K562 (cell line): ENCODE measurements around the gene RXRA. TPM values are rescaled to one million over a fixed set of nuclear protein-coding genes. Genes with fewer than 3 reads are reported as not detected.
A peak's percentile ranks its signal among the peaks of the same experiment; 100 is the strongest.

ENCODE experiments used
- ATAC-seq: fragments of 200-7000 bp; cut with Tn5 transposase; 3 replicates; pipeline ENCODE4 v1.9.1; 2020; ENCODE audit warnings: moderate library complexity
- BruUV-seq: library from RNA; stranded (reverse); fragments of 400-500 nt; replicated peaks from 2 replicates; lab custom pipeline; 2021; lab: Mats Ljungman, UMichigan
- CTCF ChIA-PET: fragments of 300-600 bp; formaldehyde crosslinking; extraction: SDS; loops from one replicate; lab custom pipeline; 2021; ENCODE audit warnings: low intra/inter-chr PET ratio; lab: Yijun Ruan, JAX
- POLR2A ChIA-PET: fragments of 300-600, 350-650 bp; sonication (Branson Sonifier 250); formaldehyde crosslinking; extraction: SDS; loops from one replicate; lab custom pipeline; 2021; ENCODE audit warnings: antibody characterized with exemption, inconsistent platforms; lab: Yijun Ruan, JAX
- DNase-seq, 4 experiments: peaks; one replicate each; pipeline versions ENCODE4 v3.0.0 to v3.0.0-alpha.2; 2011 to 2018; ENCODE audit warnings: low spot score in 3 of 4, mixed read lengths in 3 of 4; ENCODE audit errors: extremely low read depth in 1 of 4
- FAIRE-seq: peaks from 2 replicates; lab custom pipeline; 2011; peaks lifted over from hg19 to GRCh38; lab: Jason Lieb, UNC
- H2AFZ ChIP-seq: 2 replicates; pipeline ENCODE4 v1.6.0; 2011; ENCODE audit warnings: low read depth, low read length, control low read depth, inconsistent platforms
- H3K27ac ChIP-seq: fragments of 200-600 bp; 3 replicates; pipeline ENCODE4 v1.8.0; 2011; ENCODE audit warnings: low read depth, mild to moderate bottlenecking, control low read depth, inconsistent platforms, low read length, moderate library complexity, mixed read lengths; ENCODE audit errors: extremely low read depth
- H3K27me3 ChIP-seq, 2 experiments: fragments of 300-600 bp in 1 of 2; 2 replicates in 1 of 2; 3 replicates in 1 of 2; pipeline versions ENCODE4 v1.6.0 to v1.8.0; 2011; ENCODE audit warnings: inconsistent platforms in 2 of 2, low read length in 2 of 2, mild to moderate bottlenecking in 1 of 2, mixed read lengths in 1 of 2, moderate library complexity in 1 of 2; ENCODE audit not compliant: control insufficient read depth in 2 of 2, insufficient read depth in 2 of 2
- H3K36me3 ChIP-seq: fragments of 300-600 bp; 3 replicates; pipeline ENCODE4 v1.8.0; 2011; ENCODE audit warnings: mild to moderate bottlenecking, low read length, inconsistent platforms; ENCODE audit not compliant: control insufficient read depth, insufficient read depth
- H3K4me1 ChIP-seq, 2 experiments: fragments of 200-600 bp in 1 of 2; replicated peaks in 1 of 2; 2 replicates in 1 of 2; 3 replicates in 1 of 2; pipeline versions ENCODE4 v1.5.1 to v1.8.0; 2011; ENCODE audit warnings: inconsistent platforms in 2 of 2, low read length in 2 of 2, mild to moderate bottlenecking in 1 of 2, mixed read lengths in 1 of 2, moderate library complexity in 1 of 2; ENCODE audit not compliant: control insufficient read depth in 2 of 2, insufficient read depth in 2 of 2
- H3K4me2 ChIP-seq: 2 replicates; pipeline ENCODE4 v1.6.1; 2011; ENCODE audit warnings: low read length, control low read depth, inconsistent platforms, mixed read lengths; ENCODE audit not compliant: insufficient read depth
- H3K4me3 ChIP-seq: fragments of 200-600 bp; sonication (generic), shearing (Covaris generic); 2 replicates; pipeline ENCODE4 v1.5.1; 2016; ENCODE audit warnings: control low read depth, inconsistent platforms
- H3K79me2 ChIP-seq: fragments of 200-600 bp; 3 replicates; pipeline ENCODE4 v1.8.0; 2011; ENCODE audit warnings: low read length, inconsistent platforms; ENCODE audit not compliant: control insufficient read depth, insufficient read depth
- H3K9ac ChIP-seq, 2 experiments: 2 replicates each; pipeline versions ENCODE4 v1.6.0 to v1.6.1; 2011; ENCODE audit warnings: low read depth in 2 of 2, low read length in 2 of 2, control low read depth in 1 of 2, inconsistent platforms in 1 of 2, mild to moderate bottlenecking in 1 of 2, mixed read lengths in 1 of 2; ENCODE audit not compliant: insufficient read depth in 1 of 2
- H3K9me1 ChIP-seq: one replicate; pipeline ENCODE4 v1.6.0; 2011; ENCODE audit warnings: inconsistent platforms, mild to moderate bottlenecking, low read length, moderate library complexity; ENCODE audit not compliant: control insufficient read depth, insufficient read depth
- H3K9me3 ChIP-seq: replicated peaks from 2 replicates; pipeline ENCODE4 v1.5.1; 2011; ENCODE audit warnings: low read depth, low read length, inconsistent platforms; ENCODE audit not compliant: control insufficient read depth, insufficient read depth
- H4K20me1 ChIP-seq: replicated peaks from 2 replicates; pipeline ENCODE4 v1.6.1; 2011; ENCODE audit warnings: low read length, inconsistent platforms, mixed read lengths; ENCODE audit not compliant: control insufficient read depth, insufficient read depth
- ARID2 ChIP-seq: fragments of 450-650 bp; IDR thresholded peaks from 2 replicates; pipeline ENCODE4 v1.6.1; 2017; ENCODE audit warnings: antibody characterized with exemption, mild to moderate bottlenecking
- CBFA2T3 ChIP-seq: fragments of 450-650 bp; IDR thresholded peaks from 2 replicates; pipeline ENCODE4 v1.6.1; 2017
- CREM ChIP-seq: IDR thresholded peaks from 2 replicates; pipeline ENCODE4 v1.6.1; 2014; ENCODE audit warnings: antibody characterized with exemption, low read depth
- FOXO4 ChIP-seq: fragments of 450-650 bp; formaldehyde crosslinking; IDR thresholded peaks from 2 replicates; pipeline ENCODE4 v1.4.0; 2020; ENCODE audit warnings: mild to moderate bottlenecking, moderate library complexity
- HNRNPH1 ChIP-seq: fragments of 200-400 bp; formaldehyde crosslinking; optimal IDR thresholded peaks from 2 replicates; pipeline ENCODE3; 2017; ENCODE audit warnings: low read depth, mild to moderate bottlenecking, low read length, moderate library complexity
- RERE ChIP-seq: sonication (generic); formaldehyde crosslinking; IDR thresholded peaks from 2 replicates; pipeline ENCODE4 v1.8.0; 2023; ENCODE audit warnings: missing genetic modification reagents, mild to moderate bottlenecking, borderline replicate concordance
- SMARCB1 ChIP-seq: IDR thresholded peaks from 2 replicates; pipeline ENCODE4 v1.6.1; 2011; ENCODE audit warnings: improper control_type of control experiment, low read depth; ENCODE audit not compliant: insufficient read length
- TEAD1 ChIP-seq, 2 experiments: fragments of 450-650 bp in 1 of 2; sonication (generic) in 1 of 2; formaldehyde crosslinking; IDR thresholded peaks; 2 replicates each; pipeline versions ENCODE4 v1.4.0 to v1.8.0; 2020 to 2022; ENCODE audit warnings: mild to moderate bottlenecking in 2 of 2, missing genetic modification reagents in 1 of 2
- TFE3 ChIP-seq: fragments of 450-650 bp; formaldehyde crosslinking; IDR thresholded peaks from 2 replicates; pipeline ENCODE4 v1.4.0; 2020; ENCODE audit warnings: mild to moderate bottlenecking, mixed read lengths
- THAP7 ChIP-seq: fragments of 250-450 bp; sonication (Bioruptor Pico); IDR thresholded peaks from 2 replicates; pipeline ENCODE4 v1.5.0; 2021
- ZBTB1 ChIP-seq: sonication (generic); formaldehyde crosslinking; IDR thresholded peaks from 2 replicates; pipeline ENCODE4 v1.8.1; 2023; ENCODE audit warnings: missing genetic modification reagents, low read depth, mild to moderate bottlenecking, borderline replicate concordance
- ZNF24 ChIP-seq: fragments of 450-650 bp; IDR thresholded peaks from 2 replicates; pipeline ENCODE4 v1.6.1; 2016
- ZNF354B ChIP-seq: fragments of 250-450 bp; sonication (Bioruptor Pico); IDR thresholded peaks from 2 replicates; pipeline ENCODE4 v1.4.0; 2020
- WGBS: fragments of 100-300 bp; shearing (Covaris generic); methylation state at CpG from one replicate; pipeline ENCODE4 v1.1.6; 2016; ENCODE audit warnings: low coverage, mixed read lengths; ENCODE audit not compliant: insufficient coverage; ENCODE audit errors: missing lambda C conversion rate; 5-methylcytosine and 5-hydroxymethylcytosine counted together
- in situ Hi-C: fragments of 300-500 bp; cut with MboI; formaldehyde crosslinking; loops from 4 replicates; pipeline ENCODE4 v1.15.0; 2018; ENCODE audit warnings: inconsistent platforms, mixed read lengths
- intact Hi-C: fragments of 100-400 bp; cut with micrococcal nuclease; formaldehyde crosslinking; loops from 2 replicates; pipeline ENCODE4 v1.14.2; 2022
- polyA plus RNA-seq, 8 experiments: library from polyadenylated mRNA; depleted of rRNA in 4 of 8; stranded (reverse) in 5 of 8; unstranded in 3 of 8; fragments of >200 nt; fragmentation: Nextera tagmentation in 2 of 8; fragmentation: Illumina TruSeq in 1 of 8; extraction: Ambion mirVana in 2 of 8; extraction: Trizol in 1 of 8; gene quantifications; 2 replicates each; pipeline versions ENCODE4 v1.2.1 to v1.2.3, GENCODE V29; 2011 to 2014; ENCODE audit warnings: inconsistent platforms in 1 of 8, missing spikeins in 1 of 8
- total RNA-seq, 7 experiments: library from RNA; depleted of rRNA in 6 of 7; stranded (reverse); fragments of >200 nt in 6 of 7; fragmentation: Illumina TruSeq in 2 of 7; extraction: Trizol in 2 of 7; gene quantifications; 2 replicates each; pipeline versions ENCODE4 v1.2.1 to v1.2.3, GENCODE V29; 2011 to 2021; ENCODE audit warnings: low replicate concordance in 1 of 7

Gene RXRA
- total and polyA plus RNA-seq, 9 of the 15 experiments (the other 6 are each of a cell fraction or from before 2014, with no cell fraction given), result 0.35 to 23.6 (median 4.6) TPM

- Histone ChIP-seq H3K27me3 (no peaks in the 10 kb centered on the region), H3K4me1 (peaks cover 0 to 26% of the 10 kb centered on the region in 2 experiments; a peak in 2 of 5 replicates), H3K4me2 (no peak overlapping the region), H3K79me2 (no peaks in the 10 kb centered on the region), H3K9me1 (peaks cover 4% of the 10 kb centered on the region), H3K27ac (no peak overlapping the region), H2AFZ (no peak overlapping the region), H3K36me3 (no peaks in the 10 kb centered on the region), H3K9ac (peak overlapping the region in 1 of 2 experiments; percentile 7; a peak in 1 of 4 replicates), H3K9me3 (no peaks in the 10 kb centered on the region), H4K20me1 (peaks cover 4% of the 10 kb centered on the region; the same call in 1 of the 2 replicates), H3K4me3 (no peak overlapping the region)
- in situ Hi-C loops, result no loop called here
- CTCF ChIA-PET, result no interaction called here
- WGBS, result 83% methylated on average over 9 of the region's 15 CpGs
- intact Hi-C loops, result no loop called here
- ATAC-seq, result no peak; the same call in 2 of the 3 replicates
- no peak for DNase-seq
- POLR2A ChIA-PET, result interaction anchor here (0.6 kb wide), 2 partner anchors 34 to 133 kb away, joined by 3 to 4 read pairs; no protein-coding TSS in a partner anchor
- FAIRE-seq, result no peak
- BruUV-seq, result no TSS peak
- TF ChIP-seq CREM (no peak), RERE (CRISPR knock-in tag) (no peak), SMARCB1 (no peak), THAP7 (no peak), ZNF354B (CRISPR knock-in tag) (no peak), TFE3 (CRISPR knock-in tag) (no peak), TEAD1 (CRISPR knock-in tag; IDR thresholded peaks at IDR 0.05) (no peak), HNRNPH1 (no peak), FOXO4 (CRISPR knock-in tag) (no peak), ZBTB1 (no peak), ARID2 (no peak), CBFA2T3 (no peak), ZNF24 (no peak)
Observed at GRCh38 chr9:134426436-134426835, 100.2 kb downstream of the RXRA start.
